Stimulated activated CD4-positive, alpha-beta T cell treated with anti-CD3 and anti-CD28 coated beads, Interleukin-12 subunit alpha, Interleukin-12 subunit beta, amount 100 ng/mL, for 4 hours (primary cell): Measurements from ENCODE around the gene ZNF200.
"Not testable (repeated sequence)": the region's sequence is repeated elsewhere in the genome, so short reads cannot be mapped to it uniquely, and the experiment has no call there.

ENCODE experiments used
- DNase-seq: peaks from one replicate; pipeline ENCODE4 v3.0.0-alpha.2; 2020

The ZNF200 gene

GRCh38 chr16:3249451-3249850 lies 14.5 kb upstream of the ZNF200 start:
- DNase-seq, result no peak

DNA sequence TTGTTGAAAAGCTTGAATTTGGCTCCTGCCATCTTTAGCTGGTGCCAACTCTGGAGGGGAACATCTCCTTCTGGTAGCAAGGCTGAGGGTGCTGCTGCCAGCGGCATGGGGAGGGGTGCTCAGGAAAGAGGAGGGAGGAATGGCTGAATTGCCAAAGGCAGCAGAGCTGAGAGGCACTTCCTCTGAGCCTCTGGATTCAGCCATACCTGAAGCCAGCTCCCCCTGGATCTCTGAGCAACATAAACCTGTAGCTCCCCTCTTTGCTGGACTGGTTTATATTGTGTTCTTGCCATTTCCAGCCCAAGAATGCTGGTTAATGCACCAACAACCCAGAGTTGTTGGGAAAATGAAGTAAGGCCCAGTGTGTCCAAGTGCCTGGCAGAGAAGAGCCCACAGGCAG lies 14.1 kb upstream of the ZNF200 start:
- no peak for DNase-seq

DNA sequence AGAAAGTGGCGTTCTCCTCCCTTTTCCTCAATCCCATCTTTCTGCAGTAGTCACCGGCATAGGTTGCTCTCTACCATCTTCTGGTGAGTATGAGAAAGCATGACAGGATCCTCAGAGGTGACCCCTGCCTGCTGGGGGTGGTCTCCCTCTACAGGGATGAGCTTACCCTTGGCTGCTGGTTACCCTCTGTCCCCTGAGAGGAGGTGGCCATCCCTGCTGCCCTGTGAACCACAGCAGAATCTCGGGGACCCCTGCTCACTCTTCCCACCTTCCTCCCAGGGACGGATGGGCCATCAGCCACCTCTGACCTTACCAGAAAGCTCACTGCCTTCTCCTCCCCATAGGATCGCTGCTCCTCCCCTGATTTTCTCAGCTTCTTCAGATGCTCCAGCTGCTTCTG lies 13.6 kb upstream of the ZNF200 start:
- no peak for DNase-seq

DNA sequence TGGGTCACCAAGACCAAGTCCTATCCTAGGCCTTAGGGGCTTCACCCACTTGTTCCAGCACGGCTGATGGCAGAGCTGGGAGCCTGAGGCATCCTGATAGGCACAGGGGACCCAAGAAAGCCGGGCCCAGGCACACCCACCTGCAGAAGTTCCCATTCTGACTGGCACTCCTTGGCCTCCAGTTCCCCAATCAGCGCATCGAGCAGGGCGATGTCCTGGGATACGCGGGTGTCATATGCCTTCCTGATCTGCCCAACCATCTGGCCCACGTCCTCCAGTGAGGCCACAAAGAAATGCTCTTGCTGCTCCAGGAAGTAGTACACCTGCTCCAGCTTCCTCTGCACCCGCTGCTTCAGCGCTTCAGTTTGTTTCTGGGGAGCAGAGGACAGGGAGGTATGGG lies 11.9 kb upstream of the ZNF200 start:
- no peak for DNase-seq

GRCh38 chr16:3246002-3246401 lies 11.0 kb upstream of the ZNF200 start:
- no peak for DNase-seq

DNA sequence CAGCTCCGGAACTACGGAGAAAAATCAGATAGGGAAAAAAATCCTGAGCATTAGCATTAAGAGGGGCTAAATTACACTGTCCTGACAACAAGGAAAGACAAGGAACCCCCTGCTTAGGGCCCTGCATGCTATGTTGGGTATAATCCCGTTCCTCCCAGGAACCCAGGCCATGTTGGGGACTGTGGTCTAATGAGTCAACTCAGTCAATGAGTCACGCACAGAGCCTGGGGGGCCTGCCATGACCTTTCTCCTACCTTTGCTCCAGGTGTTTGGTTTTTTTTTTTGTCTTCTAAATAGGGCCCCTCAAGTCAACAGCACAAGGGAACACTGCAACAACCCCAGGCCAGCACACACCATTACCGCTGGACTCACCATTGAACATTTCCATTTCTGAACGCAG lies 8.9 kb upstream of the ZNF200 start:
- DNase-seq, result no peak

- DNase-seq, result no peak
These were observed 7.8 kb upstream of the ZNF200 start for GRCh38 chr16:3242709-3243108.

- no peak for DNase-seq
These were observed 6.8 kb upstream of the ZNF200 start for GRCh38 chr16:3241761-3242160.

GRCh38 chr16:3235856-3236669 lies 1.1 kb upstream of the ZNF200 start:
- DNase-seq, result peak; percentile 15

- no peak for DNase-seq
These were observed 458 bp downstream of the ZNF200 start for GRCh38 chr16:3234543-3234856.

DNA sequence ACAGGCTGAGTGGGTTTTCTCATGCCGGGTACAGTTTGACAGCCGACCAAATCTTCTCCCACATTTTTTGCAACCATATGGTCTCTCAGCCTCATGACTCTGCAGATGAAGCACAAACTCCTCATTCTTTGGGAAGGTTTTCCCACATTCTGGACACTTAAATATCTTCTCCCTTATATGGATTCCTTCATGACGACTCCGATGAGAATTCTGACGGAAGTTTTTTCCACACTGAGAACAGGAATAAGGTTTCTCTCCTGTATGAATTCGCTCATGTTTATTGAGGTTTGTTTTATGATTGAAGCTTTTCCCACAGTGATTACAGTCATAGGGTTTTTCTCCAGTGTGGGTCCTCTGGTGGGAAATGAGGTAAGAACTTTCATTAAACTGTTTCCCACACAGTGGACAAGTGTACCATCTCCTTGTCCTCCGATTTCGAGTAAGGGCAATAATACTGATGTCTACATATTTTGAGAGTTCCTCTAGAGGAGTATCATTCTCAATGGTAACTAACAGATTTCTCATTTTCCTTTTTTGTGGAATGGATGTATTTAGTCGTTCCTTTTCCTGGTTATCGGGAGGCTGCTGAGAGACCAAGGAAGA lies 10.9 kb downstream of the ZNF200 start:
- no peak for DNase-seq

- DNase-seq, result no peak
These were observed 14.1 kb downstream of the ZNF200 start for GRCh38 chr16:3220839-3221238.

GRCh38 chr16:3216263-3216640 lies 18.7 kb downstream of the ZNF200 start:
- no peak for DNase-seq

DNA sequence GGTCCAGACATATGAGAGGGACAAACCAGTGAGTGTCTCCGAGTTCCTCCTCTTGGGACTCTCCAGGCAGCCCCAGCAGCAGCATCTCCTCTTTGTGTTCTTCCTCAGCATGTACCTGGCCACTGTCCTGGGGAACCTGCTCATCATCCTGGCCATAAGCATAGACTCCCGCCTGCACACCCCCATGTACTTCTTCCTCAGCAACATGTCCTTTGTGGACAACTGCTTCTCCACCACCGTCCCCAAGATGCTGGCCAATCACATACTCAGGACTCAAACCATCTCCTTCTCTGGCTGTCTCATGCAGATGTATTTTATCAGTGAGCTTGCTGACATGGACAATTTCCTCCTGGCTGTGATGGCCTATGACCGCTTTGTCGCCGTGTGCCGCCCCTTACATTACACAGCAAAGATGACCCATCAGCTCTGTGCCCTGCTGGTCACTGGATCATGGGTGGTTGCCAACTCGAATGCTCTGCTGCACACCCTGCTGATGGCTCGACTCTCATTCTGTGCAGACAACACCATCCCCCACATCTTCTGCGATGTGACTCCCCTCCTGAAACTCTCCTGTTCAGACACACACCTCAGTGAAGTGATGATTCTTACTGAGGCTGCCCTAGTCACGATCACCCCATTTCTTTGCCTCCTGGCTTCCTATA lies 19.2 kb downstream of the ZNF200 start:
- no peak for DNase-seq

DNA sequence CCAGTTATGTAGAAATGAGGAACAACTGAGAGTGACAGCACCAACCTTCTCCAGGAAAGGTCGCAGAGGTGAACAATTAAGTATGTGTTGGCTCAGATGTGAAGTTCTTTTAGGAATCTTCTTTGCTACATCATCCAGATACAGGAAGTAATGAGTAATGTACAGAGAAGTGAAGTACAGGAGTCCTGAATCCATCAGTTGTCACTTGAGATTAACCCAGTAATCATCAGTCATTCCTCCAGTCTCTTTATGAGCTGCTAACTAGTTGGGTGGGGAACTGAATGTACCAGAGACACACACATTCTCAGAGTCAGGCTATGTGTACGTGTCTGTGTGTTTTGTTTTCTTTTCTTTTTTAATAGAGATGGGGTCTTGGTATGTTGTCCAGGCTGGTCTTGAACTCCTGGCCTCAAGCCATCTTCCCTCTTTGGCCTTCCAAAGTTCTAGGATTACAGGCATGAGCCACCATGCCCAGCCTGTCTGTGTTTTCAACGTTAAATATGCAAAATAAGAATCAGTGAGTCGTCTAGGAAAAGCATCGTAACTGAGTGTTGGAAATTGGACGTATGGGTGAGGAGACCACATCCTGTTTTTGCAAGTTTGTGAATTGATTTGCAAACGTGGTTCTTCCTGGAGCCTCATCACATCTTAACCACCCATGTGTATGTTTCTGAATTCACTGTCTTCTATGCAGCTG lies 19.9 kb downstream of the ZNF200 start:
- DNase-seq, result no peak

- DNase-seq, result no peak
These were observed 22.4 kb downstream of the ZNF200 start for GRCh38 chr16:3212567-3212966.

- DNase-seq, result no peak
These were observed 23.0 kb downstream of the ZNF200 start for GRCh38 chr16:3212006-3212405.

GRCh38 chr16:3207086-3207953 lies 27.6 kb downstream of the ZNF200 start:
- DNase-seq, result no peak

GRCh38 chr16:3205939-3206338 lies 29.0 kb downstream of the ZNF200 start:
- DNase-seq, result not testable (repeated sequence)

GRCh38 chr16:3202903-3203539 lies 31.9 kb downstream of the ZNF200 start:
- no peak for DNase-seq

GRCh38 chr16:3198334-3199072 lies 36.5 kb downstream of the ZNF200 start:
- no peak for DNase-seq
